GM21528 (cell line): ENCODE results near the gene FREM1.
"Not testable (repeated sequence)": the region's sequence is repeated elsewhere in the genome, so short reads cannot be mapped to it uniquely, and the experiment has no call there.

Experiments
- ATAC-seq: cut with Tn5 transposase; IDR thresholded peaks from one replicate; pipeline ENCODE4 v1.9.1; 2021; ENCODE audit warnings: mild to moderate bottlenecking, moderate library complexity; ENCODE audit not compliant: unreplicated experiment, low FRiP score

The FREM1 gene

GRCh38 chr9:14909961-14910805, at the start of gene FREM1:
FREM1 (minus strand) TSS chr9:14910428; CDS start chr9:14868977, 41,451 bp downstream.
- ATAC-seq = no peak

GRCh38 chr9:14958989-14959388, 48.8 kb upstream of the FREM1 start:
- ATAC-seq = no peak

GRCh38 chr9:14957109-14957508, 46.9 kb upstream of the FREM1 start:
- ATAC-seq = no peak

- no peak for ATAC-seq
Observed at GRCh38 chr9:14956208-14956607, 46.0 kb upstream of the FREM1 start.

- ATAC-seq = no peak
Observed at GRCh38 chr9:14945351-14945750, 35.1 kb upstream of the FREM1 start.

GRCh38 chr9:14941501-14942405, 31.5 kb upstream of the FREM1 start:
- no peak for ATAC-seq

GRCh38 chr9:14939378-14939777, 29.1 kb upstream of the FREM1 start:
- ATAC-seq = no peak

- ATAC-seq = no peak
Observed at GRCh38 chr9:14937216-14937615, 27.0 kb upstream of the FREM1 start.

GRCh38 chr9:14936491-14936890, 26.3 kb upstream of the FREM1 start:
- no peak for ATAC-seq

GRCh38 chr9:14935964-14936363, 25.7 kb upstream of the FREM1 start:
- ATAC-seq = no peak

- ATAC-seq = no peak
Observed at GRCh38 chr9:14935106-14935751, 25.0 kb upstream of the FREM1 start.

GRCh38 chr9:14932641-14933040, 22.4 kb upstream of the FREM1 start:
- no peak for ATAC-seq

GRCh38 chr9:14932231-14932630, 22.0 kb upstream of the FREM1 start:
- no peak for ATAC-seq

- no peak for ATAC-seq
Observed at GRCh38 chr9:14926941-14927624, 16.9 kb upstream of the FREM1 start.

- ATAC-seq = no peak
Observed at GRCh38 chr9:14924230-14925219, 14.3 kb upstream of the FREM1 start.

- ATAC-seq = no peak
Observed at GRCh38 chr9:14923701-14924100, 13.5 kb upstream of the FREM1 start.

- ATAC-seq = not testable (repeated sequence)
Observed at GRCh38 chr9:14920805-14921204, 10.6 kb upstream of the FREM1 start.

- no peak for ATAC-seq
Observed at GRCh38 chr9:14913366-14913765, 3.1 kb upstream of the FREM1 start.

- ATAC-seq = no peak
Observed at GRCh38 chr9:14912859-14913258, 2.6 kb upstream of the FREM1 start.
